Measurements from ENCODE around the gene RAE1. TPM values are rescaled to one million over a fixed set of nuclear protein-coding genes. Genes with fewer than 3 reads are reported as not detected.

The RAE1 gene
- total and polyA plus RNA-seq, 2 of the 4 experiments (the other 2 are of a cell fraction) = 32.8 to 80.5 TPM

- no peak overlapping the region for H3K23ac ChIP-seq (ENCODE audit: low read depth, low read length)
- H3K27ac ChIP-seq (ENCODE audit: insufficient read depth, low read length) = no peak overlapping the region
- H2BK120ac ChIP-seq (ENCODE audit: low read depth, low read length) = no peak overlapping the region
- H3K27me3 ChIP-seq (ENCODE audit: control insufficient read depth, insufficient read depth, low read length) = peaks cover 8% of the 10 kb centered on the region; the same call in 1 of the 2 replicates
- no peak overlapping the region for H2AK9ac ChIP-seq (replicated peaks; ENCODE audit: low read depth, low read length, poor library complexity)
- no peak overlapping the region for H3K18ac ChIP-seq (ENCODE audit: low read depth, low read length)
- H4K20me1 ChIP-seq (ENCODE audit: insufficient read depth, low read length) = no peaks in the 10 kb centered on the region
- no peak overlapping the region for H4K8ac ChIP-seq (ENCODE audit: low read depth in 2 of 2, low read length in 2 of 2)
- TF ChIP-seq MXI1 (IDR thresholded peaks at IDR 0.05; ENCODE audit: borderline replicate concordance, low read depth, low read length) (no peak), RFX5 (IDR thresholded peaks at IDR 0.05; ENCODE audit: low read depth, low read length) (no peak), RAD21 (IDR thresholded peaks at IDR 0.05; ENCODE audit: low read length) (no peak)
- H3K4me1 ChIP-seq (ENCODE audit: control insufficient read depth, insufficient read depth, low read length) = no peaks in the 10 kb centered on the region
- no peak overlapping the region for H3K56ac ChIP-seq (ENCODE audit: extremely low read depth, insufficient read depth, low read length)
- no peak overlapping the region for H4K5ac ChIP-seq (ENCODE audit: low read depth, low read length)
- no peak overlapping the region for H2BK5ac ChIP-seq (ENCODE audit: low read depth, low read length, poor library complexity, severe bottlenecking)
- H3K79me1 ChIP-seq (ENCODE audit: low read depth in 1 of 2, low read length in 2 of 2) = no peaks in the 10 kb centered on the region
- intact Hi-C loops (cut with micrococcal nuclease) (no loop called here), in situ Hi-C loops (cut with MboI; ENCODE audit: low sequenced_read_pairs) (no loop called here), dilution Hi-C loops (cut with HindIII; ENCODE audit: low sequenced_read_pairs, unreplicated experiment) (no loop called here)
- H2BK15ac ChIP-seq (ENCODE audit: low read depth, low read length) = no peak overlapping the region
- H2AFZ ChIP-seq (replicated peaks; ENCODE audit: low read length, poor library complexity) = no peak overlapping the region
- no peaks in the 10 kb centered on the region for H3K36me3 ChIP-seq (ENCODE audit: control insufficient read depth, insufficient read depth, low read length)
- H3K4me2 ChIP-seq (ENCODE audit: low read depth, low read length) = no peak overlapping the region
- H3K9me1 ChIP-seq (ENCODE audit: insufficient read depth, low read length) = no peaks in the 10 kb centered on the region
- no peak overlapping the region for H4K91ac ChIP-seq (ENCODE audit: insufficient read depth, low read depth, low read length)
- ATAC-seq (ENCODE audit: low read depth) (no peak), DNase-seq (no peak)
- POLR2A ChIA-PET (ENCODE audit: unreplicated experiment) = no interaction called here
- H2BK20ac ChIP-seq (ENCODE audit: low read depth, low read length) = no peak overlapping the region
- no peak overlapping the region for H3K14ac ChIP-seq (replicated peaks; ENCODE audit: low read depth, low read length)
- CTCF ChIA-PET = interaction anchor here (0.8 kb wide), 1 partner anchor 16 kb away, joined by 3 read pairs; no protein-coding TSS in a partner anchor
- H2AK5ac ChIP-seq (ENCODE audit: low read depth, low read length) = no peak overlapping the region
- H3K9ac ChIP-seq (ENCODE audit: low read depth, low read length) = no peak overlapping the region
- H3K4ac ChIP-seq (ENCODE audit: low read depth, low read length) = no peak overlapping the region
- H3K9me3 ChIP-seq (ENCODE audit: control insufficient read depth, insufficient read depth, low read length) = no peaks in the 10 kb centered on the region
- WGBS, 2 experiments (ENCODE audit: extremely low coverage in 2 of 2, insufficient read length in 1 of 2) = 0% methylated on average over 2 of the region's 8 CpGs; no CpG with 5 or more reads in 1 of the 2 experiments
- no peak overlapping the region for H3K4me3 ChIP-seq (ENCODE audit: insufficient read depth, low read depth, low read length)
- no TSS peak for BruUV-seq (replicated peaks)
Observed at GRCh38 chr20:57330998-57331397, 20.1 kb upstream of the RAE1 start.

Data from IMR-90 (cell line).